ENCODE data around the gene FAM193B. TPM values are rescaled to one million over a fixed set of nuclear protein-coding genes. Genes with fewer than 3 reads are reported as not detected.

Gene FAM193B
- total and polyA plus RNA-seq, 2 of the 13 experiments (the other 11 are each of a cell fraction or from before 2014, with no cell fraction given): 21.2 to 40.9 TPM

GRCh38 chr5:177516601-177517568 is 37.5 kb downstream of the FAM193B start, which contains the start of gene DDX41 (continued):
- TF ChIP-seq ZFP36L1 (CRISPR knock-in tag; IDR thresholded peaks at IDR 0.05): no peak
- TF ChIP-seq NPAS2 (CRISPR knock-in tag; IDR thresholded peaks at IDR 0.05; ENCODE audit: borderline replicate concordance): no peak
- peak; percentile 84 for TF ChIP-seq NAIF1 (CRISPR knock-in tag; IDR thresholded peaks at IDR 0.05; ENCODE audit: borderline replicate concordance)
- no peak for TF ChIP-seq HHEX (CRISPR knock-in tag; IDR thresholded peaks at IDR 0.05)
- peak; percentile 95 for TF ChIP-seq KDM5A (IDR thresholded peaks at IDR 0.05; ENCODE audit: borderline replicate concordance, low read length)
- no peak for TF ChIP-seq SNRNP70 (IDR thresholded peaks at IDR 0.05; ENCODE audit: low read depth, low read length)
- peak; percentile 66; the same call in 1 of the 2 replicates for TF ChIP-seq ZNF761 (CRISPR knock-in tag; conservative IDR thresholded peaks at IDR 0.05)
- peak; percentile 67; the same call in 1 of the 2 replicates for TF ChIP-seq NFKB2 (CRISPR knock-in tag; IDR thresholded peaks at IDR 0.05; ENCODE audit: borderline replicate concordance)
- TF ChIP-seq AHR (CRISPR knock-in tag; IDR thresholded peaks at IDR 0.05): peak; percentile 31; the same call in 1 of the 2 replicates
- TF ChIP-seq SMYD3 (CRISPR knock-in tag; IDR thresholded peaks at IDR 0.05): peak; percentile 65; the same call in 1 of the 2 replicates
- TF ChIP-seq NBN (conservative IDR thresholded peaks at IDR 0.05): no peak
- TF ChIP-seq STAG1 (CRISPR knock-in tag; IDR thresholded peaks at IDR 0.05): peak; percentile 22; the same call in 1 of the 2 replicates
- TF ChIP-seq REXO4 (CRISPR knock-in tag; IDR thresholded peaks at IDR 0.05; ENCODE audit: borderline replicate concordance): no peak
- peak; percentile 66; the same call in 1 of the 2 replicates for TF ChIP-seq BRD4 (CRISPR knock-in tag; IDR thresholded peaks at IDR 0.05)
- peak; percentile 91; the same call in 1 of the 3 replicates for TF ChIP-seq MXI1 (IDR thresholded peaks at IDR 0.05; ENCODE audit: borderline replicate concordance, low read depth, low read length)
- TF ChIP-seq ONECUT2 (CRISPR knock-in tag; IDR thresholded peaks at IDR 0.05): 0 out of 2 replicates have a peak, but pooled peaks have one; percentile 16
- no peak for TF ChIP-seq ZNF207 (IDR thresholded peaks at IDR 0.05; ENCODE audit: borderline replicate concordance)
- TF ChIP-seq CBX1 (IDR thresholded peaks at IDR 0.05; ENCODE audit: low read depth): peak; percentile 89
- TF ChIP-seq, protein P1, sequence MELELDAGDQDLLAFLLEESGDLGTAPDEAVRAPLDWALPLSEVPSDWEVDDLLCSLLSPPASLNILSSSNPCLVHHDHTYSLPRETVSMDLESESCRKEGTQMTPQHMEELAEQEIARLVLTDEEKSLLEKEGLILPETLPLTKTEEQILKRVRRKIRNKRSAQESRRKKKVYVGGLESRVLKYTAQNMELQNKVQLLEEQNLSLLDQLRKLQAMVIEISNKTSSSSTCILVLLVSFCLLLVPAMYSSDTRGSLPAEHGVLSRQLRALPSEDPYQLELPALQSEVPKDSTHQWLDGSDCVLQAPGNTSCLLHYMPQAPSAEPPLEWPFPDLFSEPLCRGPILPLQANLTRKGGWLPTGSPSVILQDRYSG (CRISPR knock-in tag; IDR thresholded peaks at IDR 0.05): no peak
- 0 out of 2 replicates have a peak, but pooled peaks have one; percentile 55 for TF ChIP-seq ETV6 (CRISPR knock-in tag; conservative IDR thresholded peaks at IDR 0.05)
- TF ChIP-seq FOXM1 (CRISPR knock-in tag; IDR thresholded peaks at IDR 0.05): peak; percentile 49; the same call in 1 of the 2 replicates
- peak; percentile 87; the same call in 1 of the 2 replicates for TF ChIP-seq KLF9 (CRISPR knock-in tag; IDR thresholded peaks at IDR 0.05; ENCODE audit: low read depth)
- TF ChIP-seq KLF6 (CRISPR knock-in tag; IDR thresholded peaks at IDR 0.05): no peak
- no peak for TF ChIP-seq ZNF414 (CRISPR knock-in tag; IDR thresholded peaks at IDR 0.05)
- TF ChIP-seq MEIS2 (CRISPR knock-in tag; IDR thresholded peaks at IDR 0.05): peak; percentile 55; the same call in 1 of the 2 replicates
- peak; percentile 61; the same call in 1 of the 2 replicates for TF ChIP-seq ZNF333 (CRISPR knock-in tag; IDR thresholded peaks at IDR 0.05; ENCODE audit: borderline replicate concordance)
- TF ChIP-seq CHD2 (IDR thresholded peaks at IDR 0.05; ENCODE audit: low read depth, low read length): peak; percentile 41; the same call in 1 of the 2 replicates
- peak; percentile 77 for TF ChIP-seq ZSCAN29 (CRISPR knock-in tag; conservative IDR thresholded peaks at IDR 0.05)
- peak; percentile 93 for TF ChIP-seq RBFOX2 (IDR thresholded peaks at IDR 0.05; ENCODE audit: low read depth, low read length)
- TF ChIP-seq NFIC (IDR thresholded peaks at IDR 0.05; ENCODE audit: low read length): no peak
- no peak; the same call in 1 of the 2 replicates for TF ChIP-seq ZNF136 (CRISPR knock-in tag; IDR thresholded peaks at IDR 0.05; ENCODE audit: low read depth)
- peak; percentile 71; the same call in 1 of the 2 replicates for TF ChIP-seq ZNF747 (CRISPR knock-in tag; IDR thresholded peaks at IDR 0.05; ENCODE audit: borderline replicate concordance)
